Endothelial cell (in vitro differentiated cells): ENCODE measurements around the gene TNIP3. TPM values are rescaled to one million over a fixed set of nuclear protein-coding genes. Genes with fewer than 3 reads are reported as not detected.

Experiments used
- DNase-seq: peaks from one replicate; pipeline ENCODE4 v3.0.0; 2021; ENCODE audit warnings: low spot score
- H3K27ac Mint-ChIP-seq: one replicate; pipeline ENCODE4 v1.8.0; 2021; ENCODE audit warnings: mixed read lengths, inconsistent platforms; ENCODE audit not compliant: unreplicated experiment
- H3K27me3 Mint-ChIP-seq: one replicate; pipeline ENCODE4 v1.8.0; 2021; ENCODE audit warnings: mild to moderate bottlenecking, moderate library complexity, mixed read lengths, inconsistent platforms; ENCODE audit not compliant: unreplicated experiment
- H3K36me3 Mint-ChIP-seq: one replicate; pipeline ENCODE4 v1.8.0; 2021; ENCODE audit warnings: mild to moderate bottlenecking, low read depth, mixed read lengths, inconsistent platforms; ENCODE audit not compliant: unreplicated experiment
- H3K4me1 Mint-ChIP-seq: one replicate; pipeline ENCODE4 v1.8.0; 2021; ENCODE audit warnings: mild to moderate bottlenecking, mixed read lengths, inconsistent platforms; ENCODE audit not compliant: unreplicated experiment
- H3K4me3 Mint-ChIP-seq: one replicate; pipeline ENCODE4 v1.8.0; 2021; ENCODE audit warnings: mild to moderate bottlenecking, mixed read lengths, inconsistent platforms; ENCODE audit not compliant: unreplicated experiment
- H3K9me3 Mint-ChIP-seq: one replicate; pipeline ENCODE4 v1.8.0; 2021; ENCODE audit warnings: mixed read lengths, inconsistent platforms; ENCODE audit not compliant: unreplicated experiment
- CTCF ChIP-seq: fragments of 200-600 bp; sonication (generic); IDR thresholded peaks from one replicate; pipeline ENCODE4 v1.5.0; 2021; ENCODE audit warnings: antibody characterized with exemption; ENCODE audit not compliant: unreplicated experiment
- total RNA-seq: library from RNA; stranded (reverse); fragmentation: NEBNext Ultra II Directional; extraction: Animal tissue kit (Norgen Biotek cat#: 25700); gene quantifications from one replicate; pipeline ENCODE4 v1.2.1, GENCODE V29; 2021; ENCODE audit not compliant: unreplicated experiment

Gene TNIP3
- total RNA-seq, 1 donor from 2014 or later, result 4.0 TPM

GRCh38 chr4:121185960-121186359, 21.8 kb upstream of the TNIP3 start:
- TF ChIP-seq CTCF, result no peak
- H3K4me1 Mint-ChIP-seq, result no peaks in the 10 kb centered on the region
- no peak overlapping the region for H3K4me3 Mint-ChIP-seq
- no peaks in the 10 kb centered on the region for H3K9me3 Mint-ChIP-seq
- no peak for DNase-seq
- no peaks in the 10 kb centered on the region for H3K36me3 Mint-ChIP-seq
- H3K27ac Mint-ChIP-seq, result no peak overlapping the region
- H3K27me3 Mint-ChIP-seq, result peaks cover 3% of the 10 kb centered on the region

- Mint-ChIP-seq H3K4me3 (no peak overlapping the region), H3K9me3 (no peaks in the 10 kb centered on the region), H3K4me1 (no peaks in the 10 kb centered on the region), H3K27me3 (peaks cover 4% of the 10 kb centered on the region), H3K36me3 (no peaks in the 10 kb centered on the region), H3K27ac (no peak overlapping the region)
- TF ChIP-seq CTCF, result no peak
- no peak for DNase-seq
These were observed 19.9 kb upstream of the TNIP3 start for GRCh38 chr4:121183989-121184388.

- Mint-ChIP-seq H3K9me3 (no peaks in the 10 kb centered on the region), H3K36me3 (no peaks in the 10 kb centered on the region), H3K4me3 (no peak overlapping the region), H3K4me1 (no peaks in the 10 kb centered on the region), H3K27ac (no peak overlapping the region), H3K27me3 (peaks cover 4% of the 10 kb centered on the region)
- no peak for TF ChIP-seq CTCF
- DNase-seq, result no peak
These were observed 19.2 kb upstream of the TNIP3 start for GRCh38 chr4:121183361-121183760.

- Mint-ChIP-seq H3K36me3 (no peaks in the 10 kb centered on the region), H3K9me3 (no peaks in the 10 kb centered on the region), H3K27me3 (peaks cover 4% of the 10 kb centered on the region), H3K27ac (no peak overlapping the region), H3K4me3 (no peak overlapping the region), H3K4me1 (no peaks in the 10 kb centered on the region)
- no peak for DNase-seq
- TF ChIP-seq CTCF, result no peak
These were observed 18.2 kb upstream of the TNIP3 start for GRCh38 chr4:121182296-121182695.

GRCh38 chr4:121181493-121181892, 17.4 kb upstream of the TNIP3 start:
- H3K36me3 Mint-ChIP-seq, result no peaks in the 10 kb centered on the region
- no peaks in the 10 kb centered on the region for H3K4me1 Mint-ChIP-seq
- no peak overlapping the region for H3K4me3 Mint-ChIP-seq

More at GRCh38 chr4:121181493-121181892, 17.4 kb upstream of the TNIP3 start:
- no peaks in the 10 kb centered on the region for H3K9me3 Mint-ChIP-seq
- no peak for TF ChIP-seq CTCF
- H3K27ac Mint-ChIP-seq, result no peak overlapping the region
- DNase-seq, result no peak
- peaks cover 4% of the 10 kb centered on the region for H3K27me3 Mint-ChIP-seq
